GM19193 (cell line): ENCODE data around the gene RBM33.

Source experiments
- POLR2A ChIP-seq: IDR thresholded peaks from 4 replicates; pipeline ENCODE4 v1.6.1; 2011; ENCODE audit not compliant: insufficient read depth, insufficient read length; ENCODE audit errors: extremely low read depth

Gene RBM33

GRCh38 chr7:155644178-155644970 lies at the start of gene RBM33:
Gene RBM33 (plus strand): TSS chr7:155644661. CDS start chr7:155644877, 216 bp downstream.
- TF ChIP-seq POLR2A = peak; percentile 89

- TF ChIP-seq POLR2A = no peak
Measured at GRCh38 chr7:155594961-155595366, 49.5 kb upstream of the RBM33 start.

GRCh38 chr7:155597753-155598140 lies 46.7 kb upstream of the RBM33 start:
- TF ChIP-seq POLR2A = no peak

- TF ChIP-seq POLR2A = no peak
Measured at GRCh38 chr7:155598810-155599210, 45.7 kb upstream of the RBM33 start.

- no peak for TF ChIP-seq POLR2A
Measured at GRCh38 chr7:155602156-155602555, 42.3 kb upstream of the RBM33 start.

GRCh38 chr7:155602750-155603149 lies 41.7 kb upstream of the RBM33 start:
- no peak for TF ChIP-seq POLR2A

- no peak for TF ChIP-seq POLR2A
Measured at GRCh38 chr7:155603205-155603857, 41.1 kb upstream of the RBM33 start.

- no peak for TF ChIP-seq POLR2A
Measured at GRCh38 chr7:155603858-155604503, 40.5 kb upstream of the RBM33 start.

GRCh38 chr7:155604504-155604997 lies 39.9 kb upstream of the RBM33 start:
- TF ChIP-seq POLR2A = no peak

- TF ChIP-seq POLR2A = no peak
Measured at GRCh38 chr7:155609185-155609584, 35.3 kb upstream of the RBM33 start.

- no peak for TF ChIP-seq POLR2A
Measured at GRCh38 chr7:155610633-155611193, 33.7 kb upstream of the RBM33 start.

- no peak for TF ChIP-seq POLR2A
Measured at GRCh38 chr7:155611808-155612447, 32.5 kb upstream of the RBM33 start.

GRCh38 chr7:155612658-155613057 lies 31.8 kb upstream of the RBM33 start:
- no peak for TF ChIP-seq POLR2A

GRCh38 chr7:155618708-155619633 lies 25.5 kb upstream of the RBM33 start:
- TF ChIP-seq POLR2A = no peak
